Stomach (tissue), 9 donors: ENCODE data around the gene C1orf216. TPM values are rescaled to one million over a fixed set of nuclear protein-coding genes. Genes with fewer than 3 reads are reported as not detected.
"Not testable (repeated sequence)": the region's sequence is repeated elsewhere in the genome, so short reads cannot be mapped to it uniquely, and the experiment has no call there.

ENCODE experiments used
- DNase-seq, 2 donors: peaks; one replicate each; pipeline versions ENCODE4 v3.0.0 to v3.0.0-alpha.2; 2013 to 2019
- H3K27ac ChIP-seq, 5 donors: fragments of 200-600 bp in 4 of 5; sonication (generic) in 4 of 5; one replicate each; pipeline ENCODE4 v1.5.1; 2013 to 2019; ENCODE audit warnings: mild to moderate bottlenecking in 1 of 5, moderate library complexity in 1 of 5
- H3K27me3 ChIP-seq, 3 donors: fragments of 200-600 bp; sonication (generic); one replicate each; pipeline ENCODE4 v1.5.1; 2017 to 2019; ENCODE audit warnings: mixed run types in 1 of 3
- H3K36me3 ChIP-seq, 4 donors: fragments of 200-600 bp; sonication (generic); 1 replicate in 3 of 4; 2 replicates in 1 of 4; pipeline ENCODE4 v1.5.1; 2016 to 2019
- H3K4me1 ChIP-seq, 4 donors: fragments of 200-600 bp; sonication (generic); one replicate each; pipeline ENCODE4 v1.5.1; 2016 to 2019
- H3K4me3 ChIP-seq, 4 donors: fragments of 200-600 bp; sonication (generic) in 3 of 4; one replicate each; pipeline ENCODE4 v1.5.1; 2016 to 2019; ENCODE audit warnings: mild to moderate bottlenecking in 1 of 4
- H3K9me3 ChIP-seq, 4 donors: fragments of 200-600 bp; sonication (generic); one replicate each; pipeline ENCODE4 v1.5.1; 2016 to 2019
- CTCF ChIP-seq, 7 experiments: fragments of 450-650 bp in 4 of 7; fragments of 200-600 bp in 3 of 7; sonication (generic) in 3 of 7; IDR thresholded peaks; one replicate each; pipeline ENCODE4 v1.5.1; 2016 to 2019; ENCODE audit warnings: antibody characterized with exemption in 7 of 7, control low read depth in 2 of 7, mild to moderate bottlenecking in 1 of 7
- EP300 ChIP-seq: sonication (generic); formaldehyde crosslinking; IDR thresholded peaks from one replicate; pipeline ENCODE4 v1.6.1; 2017; ENCODE audit warnings: antibody characterized with exemption
- POLR2A ChIP-seq, 4 donors: fragments of 450-650 bp; IDR thresholded peaks; one replicate each; pipeline ENCODE4 v1.6.1; 2016; ENCODE audit warnings: antibody characterized with exemption in 4 of 4, control low read depth in 2 of 4, mild to moderate bottlenecking in 1 of 4, moderate library complexity in 1 of 4
- POLR2AphosphoS5 ChIP-seq, 3 donors: sonication (generic); formaldehyde crosslinking; IDR thresholded peaks; one replicate each; pipeline ENCODE4 v1.6.1; 2016; ENCODE audit warnings: antibody characterized with exemption in 3 of 3
- WGBS, 5 donors: extraction: QIAGEN DNeasy Blood & Tissue Kit in 3 of 5; methylation state at CpG; one replicate each; pipeline versions ENCODE4 v1.1.5 to v1.1.7; 2013 to 2018; 5-methylcytosine and 5-hydroxymethylcytosine counted together
- intact Hi-C: fragments of 100-400 bp; cut with DNase I; formaldehyde crosslinking; loops from one replicate; pipeline ENCODE4 v1.15.1; 2023; ENCODE audit warnings: low total_unique reads
- polyA plus RNA-seq, 3 donors: library from polyadenylated mRNA; stranded (reverse); fragments of 200-250 nt; gene quantifications; one replicate each; pipeline ENCODE4 v1.2.3, GENCODE V29; 2013
- total RNA-seq, 5 donors: library from RNA; depleted of rRNA; stranded (reverse); fragments of >200 nt; gene quantifications; one replicate each; pipeline versions ENCODE4 v1.1.0 to v1.2.3, GENCODE V29; 2014 to 2016
- donor health status: healthy with polysubstance abuse.
- donor health status: Bipolar disorder and iron deficiency.
- donor health status: healthy.

C1orf216 gene
- total and polyA plus RNA-seq, 8 donors: 1.4 to 40.8 (median 5.4) TPM

GRCh38 chr1:35725596-35725995 is 6.9 kb upstream of the C1orf216 start:
- Histone ChIP-seq H3K27ac (no peak overlapping the region), H3K4me1 (peaks cover 0 to 10% (median 5%) of the 10 kb centered on the region in 4 donors), H3K4me3 (no peak overlapping the region), H3K9me3 (no peaks in the 10 kb centered on the region), H3K36me3 (no peaks in the 10 kb centered on the region), H3K27me3 (peaks cover 0 to 3% (median 0%) of the 10 kb centered on the region in 3 donors)
- WGBS, 5 donors: 54 to 80% (median 68%) methylated on average over 9 to 10 of the region's 10 CpGs
- DNase-seq: peak in 1 of 2 donors; percentile 79
- TF ChIP-seq POLR2AphosphoS5 (IDR thresholded peaks at IDR 0.05) (no peak), CTCF (IDR thresholded peaks at IDR 0.05) (no peak), EP300 (no peak), POLR2A (IDR thresholded peaks at IDR 0.05) (no peak)
- intact Hi-C loops: loop anchor here (5.0 to 10.0 kb wide), 2 partner anchors 153 to 281 kb away; partner anchors contain the start of gene TFAP2E

GRCh38 chr1:35717911-35718476 is 690 bp downstream of the C1orf216 start:
- Histone ChIP-seq H3K4me3 (peak overlapping the region; percentile 72 to 91 (median 77)), H3K27ac (peak overlapping the region in 4 of 5 donors; percentile 71 to 89 (median 86)), H3K36me3 (peaks cover 0 to 25% (median 21%) of the 10 kb centered on the region in 4 donors), H3K9me3 (no peaks in the 10 kb centered on the region), H3K4me1 (peaks cover 11 to 44% (median 41%) of the 10 kb centered on the region in 4 donors), H3K27me3 (no peaks in the 10 kb centered on the region)
- no peak for TF ChIP-seq POLR2A (IDR thresholded peaks at IDR 0.05)
- TF ChIP-seq EP300: no peak
- 5 to 13% (median 9%) methylated on average over 10 of the region's 10 CpGs for WGBS, 5 donors
- DNase-seq: peak; percentile 28 to 72
- intact Hi-C loops: loop anchor here (5.0 kb wide), 1 partner anchor 151 kb away; no protein-coding TSS in a partner anchor

GRCh38 chr1:35715568-35716002 is 3.1 kb downstream of the C1orf216 start:
- Histone ChIP-seq H3K9me3 (no peaks in the 10 kb centered on the region), H3K36me3 (peaks cover 0 to 26% (median 22%) of the 10 kb centered on the region in 4 donors), H3K27me3 (no peaks in the 10 kb centered on the region), H3K27ac (no peak overlapping the region), H3K4me1 (peaks cover 11 to 44% (median 41%) of the 10 kb centered on the region in 4 donors), H3K4me3 (peak overlapping the region in 2 of 4 donors; percentile 7 to 13)
- WGBS, 5 donors: 7 to 40% (median 39%) methylated on average over 9 to 15 of the region's 15 CpGs
- DNase-seq: peak; percentile 75 to 90
- TF ChIP-seq CTCF (IDR thresholded peaks at IDR 0.05) (peak in 5 of 7 experiments; percentile 35 to 82 (median 65)), EP300 (no peak)
- intact Hi-C loops: loop anchor here (5.0 kb wide), 1 partner anchor 148 kb away; no protein-coding TSS in a partner anchor

GRCh38 chr1:35714921-35715567 is 3.6 kb downstream of the C1orf216 start:
- H3K36me3 ChIP-seq: peaks cover 0 to 26% (median 22%) of the 10 kb centered on the region in 4 donors
- intact Hi-C loops: loop anchor here (5.0 kb wide), 1 partner anchor 148 kb away; no protein-coding TSS in a partner anchor
- H3K27me3 ChIP-seq: no peaks in the 10 kb centered on the region
- DNase-seq: no peak
- H3K27ac ChIP-seq: no peak overlapping the region
- no peaks in the 10 kb centered on the region for H3K9me3 ChIP-seq
- H3K4me3 ChIP-seq: peak overlapping the region in 1 of 4 donors; percentile 13
- H3K4me1 ChIP-seq: peaks cover 11 to 44% (median 41%) of the 10 kb centered on the region in 4 donors
- TF ChIP-seq EP300 (no peak), POLR2AphosphoS5 (IDR thresholded peaks at IDR 0.05) (no peak), CTCF (IDR thresholded peaks at IDR 0.05) (no peak)
- WGBS, 5 donors: 85 to 95% (median 93%) methylated on average over 2 of the region's 2 CpGs

GRCh38 chr1:35711098-35711497 is 7.6 kb downstream of the C1orf216 start:
- DNase-seq, H3K27ac ChIP-seq, H3K4me3 ChIP-seq, H3K9me3 ChIP-seq, intact Hi-C loops: not testable (repeated sequence)
- Histone ChIP-seq H3K36me3 (peaks cover 0 to 26% (median 22%) of the 10 kb centered on the region in 4 donors), H3K27me3 (peaks cover 0 to 33% (median 24%) of the 10 kb centered on the region in 3 donors), H3K4me1 (peaks cover 14 to 35% (median 32%) of the 10 kb centered on the region in 4 donors)
- WGBS, 5 donors: 92 to 98% (median 95%) methylated on average over 5 of the region's 5 CpGs
